ENCODE measurements around the gene SLC66A3. TPM values are rescaled to one million over a fixed set of nuclear protein-coding genes. Genes with fewer than 3 reads are reported as not detected.

Gene SLC66A3
- total RNA-seq (26.9 TPM), polyA plus RNA-seq (10 to 100 TPM; 59.2 to 93.1 (median 78.1) TPM)

- no peaks in the 10 kb centered on the region for H3K9me3 ChIP-seq (ENCODE audit: control insufficient read depth in 2 of 2, low read length in 2 of 2)
- H3K36me3 ChIP-seq (ENCODE audit: control insufficient read depth, insufficient read depth, low read length): no peaks in the 10 kb centered on the region
- H3K27ac ChIP-seq (ENCODE audit: insufficient read depth, low read length, poor library complexity, severe bottlenecking): peak within 1 kb of the TSS; percentile 85
- H3K4me3 Mint-ChIP-seq: peak within 1 kb of the TSS; percentile 85 to 93 (median 88)
- H3K27me3 Mint-ChIP-seq: peaks cover 8% of the 10 kb centered on the region
- peak within 1 kb of the TSS; percentile 87 to 91 (median 90) for H3K27ac Mint-ChIP-seq
- H3K4me1 Mint-ChIP-seq: peaks cover 0 to 30% (median 12%) of the 10 kb centered on the region in 4 donors
- H3K4me1 ChIP-seq (ENCODE audit: control insufficient read depth, insufficient read depth, low read length, poor library complexity, severe bottlenecking): peaks cover 23% of the 10 kb centered on the region
- H3K27me3 ChIP-seq (ENCODE audit: control insufficient read depth, insufficient read depth, low read length): no peaks in the 10 kb centered on the region
- H3K36me3 Mint-ChIP-seq: peaks cover 7% of the 10 kb centered on the region
- no peaks in the 10 kb centered on the region for H3K9me3 Mint-ChIP-seq
- H3K4me3 ChIP-seq (ENCODE audit: low read depth, low read length): peak within 1 kb of the TSS; percentile 81
- peak; percentile 78 to 81 for ATAC-seq (ENCODE audit: low read depth in 2 of 2)
- peak in 2 of 3 donors; percentile 86 to 88 for DNase-seq
Observed at GRCh38 chr2:11155381-11156035, at the start of gene SLC66A3. SLC66A3 (plus strand) TSS chr2:11155467; CDS start chr2:11155547, 80 bp downstream.

GRCh38 chr2:11109002-11109401 is 46.3 kb upstream of the SLC66A3 start:
- Histone ChIP-seq H3K36me3 (ENCODE audit: control insufficient read depth, insufficient read depth, low read length) (no peaks in the 10 kb centered on the region), H3K9me3 (ENCODE audit: control insufficient read depth in 2 of 2, low read length in 2 of 2) (no peaks in the 10 kb centered on the region), H3K27ac (ENCODE audit: insufficient read depth, low read length, poor library complexity, severe bottlenecking) (no peak overlapping the region), H3K27me3 (ENCODE audit: control insufficient read depth, insufficient read depth, low read length) (no peaks in the 10 kb centered on the region), H3K4me1 (ENCODE audit: control insufficient read depth, insufficient read depth, low read length, poor library complexity, severe bottlenecking) (peaks cover 25% of the 10 kb centered on the region), H3K4me3 (ENCODE audit: low read depth, low read length) (no peak overlapping the region)
- Mint-ChIP-seq H3K36me3 (no peaks in the 10 kb centered on the region), H3K27me3 (no peaks in the 10 kb centered on the region), H3K9me3 (peaks cover 0 to 3% (median 0%) of the 10 kb centered on the region in 7 donors), H3K4me1 (peaks cover 7 to 25% (median 14%) of the 10 kb centered on the region in 4 donors), H3K4me3 (no peak overlapping the region), H3K27ac (no peak overlapping the region)
- ATAC-seq (ENCODE audit: low read depth in 2 of 2) (no peak), DNase-seq (no peak)

GRCh38 chr2:11112870-11113428 is 42.3 kb upstream of the SLC66A3 start:
- Mint-ChIP-seq H3K4me3 (no peak overlapping the region), H3K9me3 (peaks cover 0 to 3% (median 0%) of the 10 kb centered on the region in 7 donors), H3K27ac (peak overlapping the region in 1 of 3 donors; percentile 1), H3K4me1 (no peaks in the 10 kb centered on the region), H3K27me3 (peaks cover 5% of the 10 kb centered on the region), H3K36me3 (no peaks in the 10 kb centered on the region)
- no peaks in the 10 kb centered on the region for H3K36me3 ChIP-seq (ENCODE audit: control insufficient read depth, insufficient read depth, low read length)
- H3K9me3 ChIP-seq (ENCODE audit: control insufficient read depth in 2 of 2, low read length in 2 of 2): no peaks in the 10 kb centered on the region
- ATAC-seq (ENCODE audit: low read depth in 2 of 2): no peak
- no peaks in the 10 kb centered on the region for H3K4me1 ChIP-seq (ENCODE audit: control insufficient read depth, insufficient read depth, low read length, poor library complexity, severe bottlenecking)
- no peak overlapping the region for H3K27ac ChIP-seq (ENCODE audit: insufficient read depth, low read length, poor library complexity, severe bottlenecking)
- no peaks in the 10 kb centered on the region for H3K27me3 ChIP-seq (ENCODE audit: control insufficient read depth, insufficient read depth, low read length)
- no peak overlapping the region for H3K4me3 ChIP-seq (ENCODE audit: low read depth, low read length)
- DNase-seq: no peak

GRCh38 chr2:11117776-11118175 is 37.5 kb upstream of the SLC66A3 start:
- H3K27ac Mint-ChIP-seq: no peak overlapping the region

GRCh38 chr2:11118761-11119160 is 36.5 kb upstream of the SLC66A3 start:
- H3K9me3 Mint-ChIP-seq: peaks cover 0 to 2% (median 0%) of the 10 kb centered on the region in 7 donors
- Histone ChIP-seq H3K27me3 (ENCODE audit: control insufficient read depth, insufficient read depth, low read length) (no peaks in the 10 kb centered on the region), H3K9me3 (ENCODE audit: control insufficient read depth in 2 of 2, low read length in 2 of 2) (no peaks in the 10 kb centered on the region), H3K36me3 (ENCODE audit: control insufficient read depth, insufficient read depth, low read length) (no peaks in the 10 kb centered on the region), H3K4me1 (ENCODE audit: control insufficient read depth, insufficient read depth, low read length, poor library complexity, severe bottlenecking) (no peaks in the 10 kb centered on the region), H3K27ac (ENCODE audit: insufficient read depth, low read length, poor library complexity, severe bottlenecking) (no peak overlapping the region), H3K4me3 (ENCODE audit: low read depth, low read length) (no peak overlapping the region)
- DNase-seq (no peak), ATAC-seq (ENCODE audit: low read depth in 2 of 2) (no peak)
- peaks cover 9% of the 10 kb centered on the region for H3K27me3 Mint-ChIP-seq
- no peak overlapping the region for H3K4me3 Mint-ChIP-seq
- no peak overlapping the region for H3K27ac Mint-ChIP-seq
- H3K4me1 Mint-ChIP-seq: peaks cover 0 to 8% (median 4%) of the 10 kb centered on the region in 4 donors
- H3K36me3 Mint-ChIP-seq: no peaks in the 10 kb centered on the region

More at GRCh38 chr2:11117776-11118175, 37.5 kb upstream of the SLC66A3 start:
- H3K9me3 Mint-ChIP-seq: peaks cover 0 to 2% (median 0%) of the 10 kb centered on the region in 7 donors
- ATAC-seq (ENCODE audit: low read depth in 2 of 2): no peak
- H3K4me3 ChIP-seq (ENCODE audit: low read depth, low read length): no peak overlapping the region
- no peaks in the 10 kb centered on the region for H3K36me3 ChIP-seq (ENCODE audit: control insufficient read depth, insufficient read depth, low read length)
- H3K27ac ChIP-seq (ENCODE audit: insufficient read depth, low read length, poor library complexity, severe bottlenecking): no peak overlapping the region
- H3K9me3 ChIP-seq (ENCODE audit: control insufficient read depth in 2 of 2, low read length in 2 of 2): no peaks in the 10 kb centered on the region
- peaks cover 0 to 8% (median 4%) of the 10 kb centered on the region in 4 donors for H3K4me1 Mint-ChIP-seq
- H3K4me1 ChIP-seq (ENCODE audit: control insufficient read depth, insufficient read depth, low read length, poor library complexity, severe bottlenecking): no peaks in the 10 kb centered on the region
- no peak for DNase-seq
- H3K27me3 ChIP-seq (ENCODE audit: control insufficient read depth, insufficient read depth, low read length): no peaks in the 10 kb centered on the region
- no peaks in the 10 kb centered on the region for H3K36me3 Mint-ChIP-seq
- H3K4me3 Mint-ChIP-seq: no peak overlapping the region
- peaks cover 9% of the 10 kb centered on the region for H3K27me3 Mint-ChIP-seq

- no peak overlapping the region for H3K27ac ChIP-seq (ENCODE audit: insufficient read depth, low read length, poor library complexity, severe bottlenecking)
- Mint-ChIP-seq H3K9me3 (peaks cover 0 to 2% (median 0%) of the 10 kb centered on the region in 7 donors), H3K27me3 (peaks cover 4% of the 10 kb centered on the region), H3K27ac (no peak overlapping the region), H3K4me1 (peaks cover 0 to 13% (median 8%) of the 10 kb centered on the region in 4 donors), H3K36me3 (no peaks in the 10 kb centered on the region), H3K4me3 (no peak overlapping the region)
- DNase-seq: no peak
- H3K9me3 ChIP-seq (ENCODE audit: control insufficient read depth in 2 of 2, low read length in 2 of 2): no peaks in the 10 kb centered on the region
- no peaks in the 10 kb centered on the region for H3K36me3 ChIP-seq (ENCODE audit: control insufficient read depth, insufficient read depth, low read length)
- no peaks in the 10 kb centered on the region for H3K4me1 ChIP-seq (ENCODE audit: control insufficient read depth, insufficient read depth, low read length, poor library complexity, severe bottlenecking)
- no peaks in the 10 kb centered on the region for H3K27me3 ChIP-seq (ENCODE audit: control insufficient read depth, insufficient read depth, low read length)
- no peak for ATAC-seq (ENCODE audit: low read depth in 2 of 2)
- H3K4me3 ChIP-seq (ENCODE audit: low read depth, low read length): no peak overlapping the region
Observed at GRCh38 chr2:11121099-11121822, 34.0 kb upstream of the SLC66A3 start.

GRCh38 chr2:11121823-11122155 is 33.5 kb upstream of the SLC66A3 start:
- Mint-ChIP-seq H3K4me3 (no peak overlapping the region), H3K27ac (no peak overlapping the region), H3K36me3 (no peaks in the 10 kb centered on the region), H3K27me3 (peaks cover 4% of the 10 kb centered on the region), H3K9me3 (peaks cover 0 to 2% (median 0%) of the 10 kb centered on the region in 7 donors), H3K4me1 (peaks cover 0 to 13% (median 8%) of the 10 kb centered on the region in 4 donors)
- no peaks in the 10 kb centered on the region for H3K4me1 ChIP-seq (ENCODE audit: control insufficient read depth, insufficient read depth, low read length, poor library complexity, severe bottlenecking)
- H3K36me3 ChIP-seq (ENCODE audit: control insufficient read depth, insufficient read depth, low read length): no peaks in the 10 kb centered on the region
- DNase-seq: no peak
- no peak overlapping the region for H3K27ac ChIP-seq (ENCODE audit: insufficient read depth, low read length, poor library complexity, severe bottlenecking)
- ATAC-seq (ENCODE audit: low read depth in 2 of 2): no peak
- no peaks in the 10 kb centered on the region for H3K9me3 ChIP-seq (ENCODE audit: control insufficient read depth in 2 of 2, low read length in 2 of 2)
- H3K4me3 ChIP-seq (ENCODE audit: low read depth, low read length): no peak overlapping the region
- no peaks in the 10 kb centered on the region for H3K27me3 ChIP-seq (ENCODE audit: control insufficient read depth, insufficient read depth, low read length)

Measured in CD4-positive, CD25-positive, alpha-beta regulatory T cell (primary cell).